Measurements from ENCODE around the gene C1orf159.
"Not testable (repeated sequence)": the region's sequence is repeated elsewhere in the genome, so short reads cannot be mapped to it uniquely, and the experiment has no call there.

C1orf159 gene

GRCh38 chr1:1115786-1116700 is at the start of gene C1orf159:
Gene C1orf159 (minus strand): TSS chr1:1116089. CDS start chr1:1091543, 24,546 bp downstream.
- peak; percentile 100 for DNase-seq (ENCODE audit: low spot score)

- DNase-seq (ENCODE audit: low spot score): no peak
Observed at GRCh38 chr1:1165485-1165884, 49.6 kb upstream of the C1orf159 start.

GRCh38 chr1:1164701-1165451 is 49.0 kb upstream of the C1orf159 start:
- no peak for DNase-seq (ENCODE audit: low spot score)

GRCh38 chr1:1164361-1164700 is 48.4 kb upstream of the C1orf159 start:
- no peak for DNase-seq (ENCODE audit: low spot score)

- DNase-seq (ENCODE audit: low spot score): no peak
Observed at GRCh38 chr1:1163538-1164070, 47.7 kb upstream of the C1orf159 start.

- no peak for DNase-seq (ENCODE audit: low spot score)
Observed at GRCh38 chr1:1162597-1163537, 47.0 kb upstream of the C1orf159 start.

- no peak for DNase-seq (ENCODE audit: low spot score)
Observed at GRCh38 chr1:1161683-1162079, 45.8 kb upstream of the C1orf159 start.

- DNase-seq (ENCODE audit: low spot score): no peak
Observed at GRCh38 chr1:1161078-1161682, 45.3 kb upstream of the C1orf159 start.

- no peak for DNase-seq (ENCODE audit: low spot score)
Observed at GRCh38 chr1:1160281-1160930, 44.5 kb upstream of the C1orf159 start.

GRCh38 chr1:1157914-1158710 is 42.2 kb upstream of the C1orf159 start:
- peak; percentile 75 for DNase-seq (ENCODE audit: low spot score)

- peak; percentile 72 for DNase-seq (ENCODE audit: low spot score)
Observed at GRCh38 chr1:1157426-1157913, 41.6 kb upstream of the C1orf159 start.

GRCh38 chr1:1157033-1157365 is 41.1 kb upstream of the C1orf159 start:
- DNase-seq (ENCODE audit: low spot score): no peak

GRCh38 chr1:1156140-1157032 is 40.5 kb upstream of the C1orf159 start:
- DNase-seq (ENCODE audit: low spot score): no peak

GRCh38 chr1:1155258-1155657 is 39.4 kb upstream of the C1orf159 start:
- DNase-seq (ENCODE audit: low spot score): no peak

- no peak for DNase-seq (ENCODE audit: low spot score)
Observed at GRCh38 chr1:1153874-1154273, 38.0 kb upstream of the C1orf159 start.

- not testable (repeated sequence) for DNase-seq (ENCODE audit: low spot score)
Observed at GRCh38 chr1:1153215-1153614, 37.3 kb upstream of the C1orf159 start.

- DNase-seq (ENCODE audit: low spot score): not testable (repeated sequence)
Observed at GRCh38 chr1:1152431-1152830, 36.5 kb upstream of the C1orf159 start.

- no peak for DNase-seq (ENCODE audit: low spot score)
Observed at GRCh38 chr1:1151306-1151705, 35.4 kb upstream of the C1orf159 start.

- DNase-seq (ENCODE audit: low spot score): no peak
Observed at GRCh38 chr1:1150100-1150499, 34.2 kb upstream of the C1orf159 start.

Measured in ecto neural progenitor cell (in vitro differentiated cells).